Duodenal mucosa (tissue), 2 donors: Measurements from ENCODE around the gene FKBP1A.
"Not testable (repeated sequence)": the region's sequence is repeated elsewhere in the genome, so short reads cannot be mapped to it uniquely, and the experiment has no call there.

Experiments used
- H3K27ac ChIP-seq: one replicate; pipeline ENCODE4 v1.7.0; 2013; ENCODE audit warnings: low read depth, low read length
- H3K27me3 ChIP-seq, 2 donors: one replicate each; pipeline ENCODE4 v1.7.0; 2013; ENCODE audit warnings: low read length in 2 of 2, control low read depth in 1 of 2; ENCODE audit not compliant: insufficient read depth in 2 of 2, control insufficient read depth in 1 of 2
- H3K36me3 ChIP-seq, 2 donors: one replicate each; pipeline ENCODE4 v1.7.0; 2013; ENCODE audit warnings: low read length in 2 of 2, control low read depth in 1 of 2; ENCODE audit not compliant: insufficient read depth in 2 of 2, control insufficient read depth in 1 of 2
- H3K4me1 ChIP-seq, 2 donors: one replicate each; pipeline ENCODE4 v1.7.0; 2013; ENCODE audit warnings: low read length in 2 of 2, control low read depth in 1 of 2; ENCODE audit not compliant: insufficient read depth in 2 of 2, control insufficient read depth in 1 of 2
- H3K4me3 ChIP-seq, 2 donors: one replicate each; pipeline ENCODE4 v1.7.0; 2013; ENCODE audit warnings: low read length in 2 of 2, low read depth in 1 of 2
- H3K9ac ChIP-seq, 2 donors: one replicate each; pipeline ENCODE4 v1.7.0; 2013; ENCODE audit warnings: low read length in 2 of 2, low read depth in 1 of 2
- H3K9me3 ChIP-seq, 2 donors: one replicate each; pipeline ENCODE4 v1.7.0; 2013; ENCODE audit warnings: low read length in 2 of 2, control low read depth in 1 of 2; ENCODE audit not compliant: control insufficient read depth in 1 of 2

The FKBP1A gene

DNA sequence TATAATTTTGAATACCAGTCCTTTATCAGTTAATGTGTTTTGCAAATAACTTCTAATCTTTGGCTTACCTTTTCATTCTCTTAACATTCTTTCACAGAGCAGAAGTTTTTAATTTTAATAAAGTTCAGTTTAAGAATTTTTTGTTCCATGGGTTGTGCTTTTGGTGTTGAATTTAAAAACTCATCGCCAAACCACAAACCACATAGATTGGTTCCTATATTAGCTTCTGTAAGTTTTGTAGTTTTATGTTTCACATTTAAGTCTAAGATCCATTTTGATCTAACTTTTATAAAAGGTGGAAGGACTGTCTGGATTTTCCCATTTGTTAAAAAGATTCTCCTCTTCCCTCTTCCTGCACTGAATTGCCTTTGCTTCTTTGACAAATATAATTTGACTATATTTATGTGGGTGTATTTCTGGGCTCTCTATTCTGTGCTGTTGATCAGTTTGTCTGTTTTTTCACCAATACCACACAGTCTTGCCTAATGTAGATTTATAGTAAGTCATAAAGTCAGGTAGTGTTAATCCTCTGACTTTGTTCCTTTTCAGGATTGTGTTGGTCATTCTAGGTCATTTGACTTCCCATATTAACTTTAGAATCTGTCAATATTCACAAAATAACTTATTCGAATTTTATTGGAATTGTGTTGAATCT, 46.4 kb downstream of the FKBP1A start:
- Histone ChIP-seq H3K27ac (no peak overlapping the region), H3K36me3 (no peaks in the 10 kb centered on the region), H3K4me1 (no peaks in the 10 kb centered on the region), H3K4me3 (no peak overlapping the region), H3K27me3 (no peaks in the 10 kb centered on the region), H3K9me3 (peaks cover 0 to 16% of the 10 kb centered on the region in 2 donors), H3K9ac (no peak overlapping the region)

DNA sequence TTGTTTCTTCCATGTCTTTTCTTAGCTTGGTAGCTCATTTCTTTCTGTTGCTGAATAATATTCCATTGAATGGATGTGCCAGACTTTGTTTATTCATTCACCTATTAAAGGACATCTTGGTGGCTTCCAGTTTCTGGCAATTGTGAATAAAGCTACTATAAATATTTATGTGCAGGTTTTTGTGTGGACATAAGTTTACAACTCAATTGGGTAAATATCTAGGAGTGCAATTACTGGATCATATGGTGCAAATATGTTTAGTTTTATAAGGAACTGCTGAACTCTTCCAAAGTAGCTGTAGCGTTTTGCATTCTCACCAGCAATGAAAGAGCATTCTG, 47.1 kb downstream of the FKBP1A start:
- H3K4me1 ChIP-seq, result no peaks in the 10 kb centered on the region
- no peak overlapping the region for H3K27ac ChIP-seq
- no peak overlapping the region for H3K9ac ChIP-seq
- H3K9me3 ChIP-seq, result peaks cover 0 to 16% of the 10 kb centered on the region in 2 donors
- no peaks in the 10 kb centered on the region for H3K36me3 ChIP-seq
- no peaks in the 10 kb centered on the region for H3K27me3 ChIP-seq
- H3K4me3 ChIP-seq, result no peak overlapping the region

DNA sequence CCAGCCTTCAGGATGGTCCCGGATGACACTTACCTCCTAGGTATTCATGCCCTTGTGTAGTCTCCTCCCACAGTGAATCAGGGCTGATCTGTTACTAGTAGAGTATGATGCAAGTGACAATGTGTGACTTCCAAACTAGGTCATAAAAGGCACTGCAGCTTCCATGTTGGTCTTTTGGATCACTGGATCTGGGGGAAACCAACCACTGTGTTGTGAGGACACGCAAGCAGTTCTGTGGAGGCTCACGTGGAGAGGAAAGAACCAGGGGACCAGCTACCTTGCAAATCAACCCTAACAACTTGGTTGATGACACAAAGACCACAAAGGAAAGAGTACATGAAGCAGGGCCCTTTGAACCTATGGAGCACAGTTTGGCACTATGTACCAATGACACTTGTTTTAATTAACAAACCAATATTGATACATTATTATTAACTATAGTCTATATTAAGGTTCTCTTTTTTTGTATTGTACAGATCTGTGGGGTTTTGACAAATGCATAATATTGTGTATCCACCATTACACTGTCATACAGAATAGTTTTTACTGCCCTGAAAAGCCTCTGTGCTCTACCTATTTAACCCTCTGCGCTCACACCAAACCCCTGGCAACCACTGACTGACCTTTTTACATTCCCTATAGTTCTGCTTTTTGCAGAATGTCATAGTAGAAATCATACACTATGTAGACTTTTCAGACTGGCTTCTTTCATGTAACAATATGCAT, 47.7 kb downstream of the FKBP1A start:
- no peaks in the 10 kb centered on the region for H3K36me3 ChIP-seq
- no peak overlapping the region for H3K27ac ChIP-seq
- no peaks in the 10 kb centered on the region for H3K27me3 ChIP-seq

DNA sequence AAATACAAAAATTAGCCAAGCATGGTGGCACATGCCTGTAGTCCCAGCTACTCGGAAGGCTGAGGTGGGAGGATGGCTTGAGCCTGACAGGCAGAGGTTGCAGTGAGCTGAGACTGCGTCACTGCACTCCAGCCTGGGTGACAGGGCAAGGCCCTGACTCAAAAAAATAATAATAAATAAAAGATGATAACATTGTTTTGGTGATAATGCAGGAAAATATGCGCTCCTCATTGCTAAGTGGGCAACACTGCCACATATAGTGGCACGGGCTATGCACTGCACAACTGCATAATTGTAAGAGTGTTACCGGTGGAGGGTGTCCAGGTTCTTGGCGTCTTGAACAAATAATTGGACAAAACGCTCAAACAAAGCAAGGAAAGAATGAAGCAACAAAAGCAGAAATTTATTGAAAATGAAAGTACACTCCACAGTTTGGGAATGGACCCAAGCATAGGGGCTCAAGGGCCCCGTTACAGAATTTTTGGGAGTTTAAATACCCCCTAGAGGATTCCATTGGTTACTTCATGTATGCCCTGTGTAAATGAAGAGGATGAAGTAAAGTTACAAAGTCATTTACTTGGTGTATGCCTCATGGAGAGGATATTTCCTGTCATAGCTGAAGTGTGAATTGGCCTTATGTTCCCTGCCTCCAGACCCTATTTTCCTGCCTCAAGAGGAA, 49.3 kb downstream of the FKBP1A start:
- peaks cover 0 to 16% of the 10 kb centered on the region in 2 donors for H3K9me3 ChIP-seq
- not testable (repeated sequence) for H3K27ac ChIP-seq, H3K9ac ChIP-seq

More for the DNA sequence above, 47.7 kb downstream of the FKBP1A start:
- Histone ChIP-seq H3K4me1 (no peaks in the 10 kb centered on the region), H3K9me3 (peaks cover 0 to 16% of the 10 kb centered on the region in 2 donors), H3K9ac (no peak overlapping the region), H3K4me3 (no peak overlapping the region)

DNA sequence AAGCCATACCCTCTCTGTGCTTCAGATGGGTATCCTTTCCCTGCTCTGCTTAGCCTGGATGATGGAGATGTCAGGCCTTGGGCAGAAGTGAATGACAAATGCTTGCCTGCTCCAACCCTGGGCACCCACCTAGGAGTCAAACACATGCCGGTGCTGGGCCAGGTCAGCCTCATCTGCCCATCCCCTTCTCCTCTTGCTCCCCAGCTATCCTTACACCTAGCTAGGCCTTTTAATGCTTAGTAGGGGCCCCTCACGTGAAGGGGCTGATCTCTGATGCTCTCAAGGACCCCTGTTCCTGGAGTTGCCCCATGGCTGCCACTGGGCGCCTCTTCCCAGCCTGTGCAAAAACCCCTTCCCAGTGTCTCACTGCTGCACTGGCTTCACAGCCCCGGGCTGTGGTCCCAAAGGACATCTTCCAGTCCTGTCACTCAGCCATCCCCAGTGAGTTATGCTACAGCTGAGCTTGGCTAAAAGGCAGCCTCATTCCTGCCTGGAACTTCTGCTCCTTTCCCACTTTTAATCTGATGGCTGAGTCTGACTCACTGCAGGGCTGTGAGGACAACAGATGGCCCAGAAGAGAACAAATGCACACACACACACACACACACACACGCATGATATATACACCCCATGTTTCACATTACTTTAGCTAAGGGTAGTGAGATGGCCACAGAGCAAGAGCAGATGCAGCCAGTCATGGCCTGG, 51.1 kb downstream of the FKBP1A start:
- peaks cover 0 to 2% of the 10 kb centered on the region in 2 donors for H3K9me3 ChIP-seq
- H3K9ac ChIP-seq, result no peak overlapping the region

More for the DNA sequence above, 49.3 kb downstream of the FKBP1A start:
- not testable (repeated sequence) for H3K36me3 ChIP-seq, H3K4me3 ChIP-seq, H3K27me3 ChIP-seq, H3K4me1 ChIP-seq

DNA sequence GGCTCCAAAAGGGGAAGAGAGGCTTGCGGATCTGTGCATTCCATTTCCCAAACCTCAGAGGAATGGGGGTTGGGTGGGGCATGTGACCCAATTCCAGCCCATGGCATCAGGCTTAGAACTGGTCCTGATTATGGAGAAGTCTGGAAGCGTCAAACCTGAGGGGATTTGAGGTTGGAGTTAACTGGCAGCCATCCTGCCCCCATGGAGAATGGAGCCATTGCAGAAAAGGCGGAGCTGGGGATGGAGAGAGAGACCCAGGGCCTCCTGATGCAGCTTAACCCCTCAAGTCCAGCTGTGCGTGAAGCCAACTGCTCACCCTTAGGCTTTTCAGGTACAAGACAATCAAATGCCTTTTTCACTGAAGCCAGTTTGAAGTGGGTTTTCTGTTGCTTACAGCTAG, 54.1 kb downstream of the FKBP1A start:
- no peak overlapping the region for H3K27ac ChIP-seq

More for the DNA sequence above, 51.1 kb downstream of the FKBP1A start:
- Histone ChIP-seq H3K4me3 (no peak overlapping the region), H3K4me1 (peaks cover 5 to 12% of the 10 kb centered on the region in 2 donors), H3K36me3 (no peaks in the 10 kb centered on the region), H3K27ac (no peak overlapping the region), H3K27me3 (no peaks in the 10 kb centered on the region)

DNA sequence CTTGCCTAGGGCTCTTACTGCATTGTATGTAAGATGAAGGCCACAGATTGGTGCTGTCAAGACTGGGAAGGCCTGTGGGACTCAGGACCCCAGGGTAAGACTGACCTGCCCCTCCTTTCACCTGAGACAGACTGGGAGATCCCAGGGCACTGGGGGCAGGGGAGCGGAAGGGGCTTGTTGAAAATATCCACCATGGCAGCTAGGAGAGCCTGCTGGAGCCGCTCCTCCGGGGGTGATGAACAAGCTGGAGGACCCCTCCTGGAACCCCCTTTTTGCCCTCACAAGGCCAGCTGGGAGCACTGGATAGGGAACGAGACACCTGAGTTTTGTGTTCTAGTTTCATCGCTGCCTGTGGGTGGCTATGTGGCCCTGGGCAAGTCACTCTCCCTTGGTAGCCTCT, 54.8 kb downstream of the FKBP1A start:
- H3K36me3 ChIP-seq, result peaks cover 0 to 5% of the 10 kb centered on the region in 2 donors
- no peak overlapping the region for H3K4me3 ChIP-seq
- H3K9ac ChIP-seq, result no peak overlapping the region
- peaks cover 10 to 18% of the 10 kb centered on the region in 2 donors for H3K4me1 ChIP-seq
- no peak overlapping the region for H3K27ac ChIP-seq
- H3K9me3 ChIP-seq, result no peaks in the 10 kb centered on the region
- no peaks in the 10 kb centered on the region for H3K27me3 ChIP-seq

More for the DNA sequence above, 54.1 kb downstream of the FKBP1A start:
- no peak overlapping the region for H3K9ac ChIP-seq
- no peak overlapping the region for H3K4me3 ChIP-seq
- no peaks in the 10 kb centered on the region for H3K27me3 ChIP-seq
- H3K9me3 ChIP-seq, result no peaks in the 10 kb centered on the region
- peaks cover 10 to 18% of the 10 kb centered on the region in 2 donors for H3K4me1 ChIP-seq
- H3K36me3 ChIP-seq, result no peaks in the 10 kb centered on the region

DNA sequence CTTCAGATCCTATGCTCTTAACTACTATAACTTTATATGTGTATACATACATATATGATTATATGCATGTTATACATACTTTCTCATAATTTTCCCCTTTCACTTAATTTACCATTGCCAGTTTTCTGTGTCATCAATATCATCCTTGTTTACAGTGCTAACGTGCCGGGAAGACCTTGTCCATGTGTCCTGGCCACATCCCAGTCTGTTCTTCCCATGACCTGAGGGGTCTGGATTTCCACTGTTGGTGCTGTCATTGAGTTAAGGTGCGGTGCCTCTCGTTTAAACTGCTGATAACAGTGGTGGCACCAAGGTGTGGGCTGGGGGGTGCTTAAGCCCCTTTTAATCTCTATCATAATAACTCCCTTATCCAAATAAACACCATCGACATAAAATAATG, 55.4 kb downstream of the FKBP1A start:
- Histone ChIP-seq H3K9ac (no peak overlapping the region), H3K36me3 (peaks cover 0 to 10% of the 10 kb centered on the region in 2 donors), H3K27me3 (no peaks in the 10 kb centered on the region), H3K9me3 (no peaks in the 10 kb centered on the region), H3K27ac (no peak overlapping the region), H3K4me3 (no peak overlapping the region), H3K4me1 (peaks cover 10 to 18% of the 10 kb centered on the region in 2 donors)

DNA sequence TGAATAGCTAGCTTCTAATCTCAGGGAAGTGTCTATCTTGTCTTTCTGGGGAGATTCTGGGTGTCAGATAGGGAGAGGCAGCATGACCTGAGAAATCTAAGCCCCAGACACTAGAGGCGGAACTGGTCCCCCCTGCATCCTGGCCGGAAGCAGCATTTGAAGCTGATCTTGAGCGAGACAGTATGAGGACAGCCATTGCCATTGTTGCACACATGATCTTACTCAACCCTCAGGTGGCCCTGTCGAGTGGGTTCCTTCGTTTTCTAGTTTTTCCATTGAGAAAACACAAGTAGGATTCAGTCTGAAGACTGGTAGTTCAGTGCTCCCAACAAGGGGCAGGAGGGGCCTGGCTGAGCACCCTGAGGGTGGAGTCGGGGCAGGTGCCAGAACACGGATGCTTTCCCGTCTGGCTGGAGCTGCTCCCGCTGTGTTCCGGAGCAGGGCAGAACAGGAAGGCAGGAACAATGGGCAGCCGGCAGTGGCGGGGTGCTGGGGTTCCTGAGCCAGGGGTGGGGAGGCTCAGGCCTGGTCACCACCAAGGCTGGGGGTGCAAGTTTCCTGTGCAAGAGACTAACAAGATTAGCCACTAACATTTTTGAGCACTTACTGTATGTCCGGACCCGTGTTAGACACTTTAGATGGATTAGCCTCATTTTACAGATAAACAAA, 56.0 kb downstream of the FKBP1A start:
- H3K4me3 ChIP-seq, result peak overlapping the region in 1 of 2 donors; percentile 28
- peaks cover 10 to 18% of the 10 kb centered on the region in 2 donors for H3K4me1 ChIP-seq
- peaks cover 0 to 10% of the 10 kb centered on the region in 2 donors for H3K36me3 ChIP-seq
- no peaks in the 10 kb centered on the region for H3K9me3 ChIP-seq
- no peak overlapping the region for H3K9ac ChIP-seq
- no peak overlapping the region for H3K27ac ChIP-seq
- H3K27me3 ChIP-seq, result no peaks in the 10 kb centered on the region
